HFF-Myc (cell line): ENCODE results near the gene SYP.

Experiments
- DNase-seq: peaks from one replicate; pipeline ENCODE4 v3.0.0-alpha.2; 2011; ENCODE audit warnings: low read depth; ENCODE audit errors: extremely low read depth
- H3K4me3 ChIP-seq: replicated peaks from 2 replicates; pipeline ENCODE4 v1.5.1; 2011; ENCODE audit warnings: low read depth, mild to moderate bottlenecking, control low read depth, low read length
- CTCF ChIP-seq: IDR thresholded peaks from 2 replicates; pipeline ENCODE4 v1.5.1; 2012; ENCODE audit warnings: mild to moderate bottlenecking, low read depth, low read length, control low read depth; ENCODE audit errors: missing control alignments

SYP gene

DNA sequence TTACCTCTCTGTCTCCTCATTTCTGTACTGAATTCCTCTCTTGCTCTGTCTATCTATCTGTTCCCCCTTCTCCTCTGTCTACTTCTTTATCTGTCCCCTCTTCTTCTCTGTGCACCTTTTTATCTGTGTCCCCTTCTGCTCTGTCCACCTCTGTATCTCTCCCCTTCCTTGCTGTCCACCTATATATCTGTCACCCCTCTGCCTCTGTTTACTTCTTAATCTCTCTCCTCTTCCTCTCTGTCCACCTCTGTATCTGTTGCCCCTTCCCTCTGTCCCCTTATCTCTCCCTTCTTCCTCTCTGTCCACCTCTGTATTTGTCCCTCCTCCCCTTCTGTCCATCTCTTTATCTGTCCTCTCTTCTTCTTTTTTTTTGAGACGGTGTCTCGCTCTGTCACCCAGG lies 44.2 kb upstream of the SYP start:
- no peak for DNase-seq
- no peak overlapping the region for H3K4me3 ChIP-seq
- TF ChIP-seq CTCF = no peak

DNA sequence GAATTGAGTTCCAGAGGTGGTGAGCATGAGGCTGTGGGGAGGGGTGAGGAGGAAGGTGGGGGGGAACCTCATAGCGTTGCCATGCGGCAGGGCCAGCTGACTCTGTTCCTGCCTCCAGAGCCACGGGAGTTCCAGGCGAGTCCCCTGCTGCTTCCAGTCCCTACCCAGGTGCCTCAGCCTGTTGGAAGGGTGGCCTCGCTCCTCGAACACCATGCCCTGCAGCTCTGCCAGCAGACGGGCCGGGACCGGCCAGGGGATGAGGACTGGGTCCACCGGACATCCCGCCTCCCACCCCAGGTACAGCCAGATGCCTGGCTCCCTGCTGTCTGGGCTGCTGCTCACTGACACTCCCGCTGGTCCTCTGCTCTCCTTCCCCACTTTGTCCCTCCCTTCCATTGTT lies 43.2 kb upstream of the SYP start:
- H3K4me3 ChIP-seq = no peak overlapping the region
- DNase-seq = no peak
- TF ChIP-seq CTCF = no peak

- TF ChIP-seq CTCF = no peak
- no peak for DNase-seq
- no peak overlapping the region for H3K4me3 ChIP-seq
Observed at GRCh38 chrX:49242545-49243066, 42.6 kb upstream of the SYP start.

- no peak for DNase-seq
- no peak overlapping the region for H3K4me3 ChIP-seq
- no peak for TF ChIP-seq CTCF
Observed at GRCh38 chrX:49238735-49239134, 38.7 kb upstream of the SYP start.

DNA sequence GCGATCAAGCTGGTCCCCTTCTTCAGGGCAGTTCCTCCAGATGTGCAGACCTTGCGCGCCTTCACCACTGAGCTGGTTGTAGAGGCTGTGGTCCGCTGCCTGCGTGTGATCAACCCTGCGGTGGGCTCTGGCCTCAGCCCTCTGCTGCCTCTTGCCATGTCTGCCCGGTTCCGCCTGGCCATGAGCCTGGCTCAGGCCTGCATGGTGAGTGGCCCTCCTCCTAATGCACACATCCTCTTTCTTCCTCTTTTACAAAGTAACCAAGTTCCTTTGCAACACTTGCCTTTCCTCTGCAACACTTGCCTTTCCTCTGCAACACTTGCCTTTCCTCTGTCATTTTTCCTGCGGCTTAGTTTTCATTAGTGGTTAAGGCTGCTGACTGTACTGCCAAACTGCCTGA lies 37.1 kb upstream of the SYP start:
- no peak overlapping the region for H3K4me3 ChIP-seq
- DNase-seq = no peak
- TF ChIP-seq CTCF = no peak

DNA sequence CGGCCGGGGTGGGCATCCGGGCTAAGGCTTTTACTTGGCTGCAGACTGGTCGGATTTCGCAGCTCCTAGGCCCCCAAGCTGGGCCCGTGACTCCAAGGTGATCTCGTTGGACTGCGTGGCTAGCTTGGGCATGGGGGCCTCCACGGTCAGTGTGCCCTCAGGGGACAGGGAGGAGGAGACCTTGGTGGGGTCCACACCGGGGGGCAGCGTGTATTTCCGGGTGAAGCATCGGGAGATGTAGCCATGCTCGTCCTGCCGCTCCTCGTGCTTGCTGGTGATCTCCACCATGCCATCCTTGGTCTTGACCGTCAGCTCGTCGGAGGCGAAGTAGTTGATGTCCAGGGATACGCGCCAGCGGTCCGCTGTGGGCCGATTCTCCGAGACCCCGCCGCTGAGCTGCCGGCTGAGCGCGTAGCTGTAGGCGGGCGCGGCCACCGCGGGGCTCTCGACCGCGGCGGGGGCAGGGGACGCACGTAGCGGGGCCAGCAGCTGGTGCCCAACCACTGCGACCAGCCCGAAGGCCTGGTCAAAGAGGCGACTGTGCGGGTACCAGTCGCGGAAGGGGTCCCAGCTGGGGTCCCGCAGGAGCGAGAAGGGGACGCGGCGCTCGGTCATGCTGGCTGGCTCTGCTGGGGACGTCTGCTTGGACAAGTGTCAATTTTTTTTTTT lies 34.0 kb upstream of the SYP start:
- DNase-seq = no peak
- TF ChIP-seq CTCF = no peak
- H3K4me3 ChIP-seq = no peak overlapping the region

- DNase-seq = no peak
- H3K4me3 ChIP-seq = no peak within 1 kb of the TSS
- no peak for TF ChIP-seq CTCF
Observed at GRCh38 chrX:49233176-49233575, 33.2 kb upstream of the SYP start, which contains the start of gene CACNA1F. Gene CACNA1F (minus strand): TSS chrX:49233340. CDS start chrX:49233309, 31 bp downstream.
